Measurements from ENCODE around the gene RALY. TPM values are rescaled to one million over a fixed set of nuclear protein-coding genes. Genes with fewer than 3 reads are reported as not detected.
A peak's percentile ranks its signal among the peaks of the same experiment; 100 is the strongest.

Gene RALY
- total RNA-seq, 1 experiment from 2014 or later, result 119 TPM

DNA sequence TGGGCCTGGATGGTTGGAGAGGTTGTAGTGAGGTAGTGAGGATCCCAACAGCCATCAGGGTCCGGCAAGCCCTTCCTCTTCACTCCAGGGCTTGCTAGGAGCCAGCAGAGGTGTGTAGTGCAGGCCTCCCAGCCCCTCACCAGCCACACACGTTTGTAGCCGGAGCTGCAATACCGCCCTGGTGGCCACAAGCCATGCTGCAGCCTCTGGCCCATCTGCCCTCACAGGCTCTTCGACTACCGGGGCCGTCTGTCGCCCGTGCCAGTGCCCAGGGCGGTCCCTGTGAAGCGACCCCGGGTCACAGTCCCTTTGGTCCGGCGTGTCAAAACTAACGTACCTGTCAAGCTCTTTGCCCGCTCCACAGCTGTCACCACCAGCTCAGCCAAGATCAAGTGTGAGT lies 81.9 kb downstream of the RALY start:
- Histone ChIP-seq H4K20me1 (ENCODE audit: insufficient read depth) (no peaks in the 10 kb centered on the region), H3K9me2 (ENCODE audit: insufficient read depth) (no peaks in the 10 kb centered on the region), H3K27me3 (ENCODE audit: insufficient read depth, low read length) (no peaks in the 10 kb centered on the region), H3K9ac (ENCODE audit: low read length) (no peak overlapping the region), H3K9me3 (ENCODE audit: control insufficient read depth in 1 of 2, insufficient read depth in 1 of 2, low read depth in 1 of 2, low read length in 2 of 2) (no peaks in the 10 kb centered on the region), H3K4me3 (replicated peaks in 1 of 2; ENCODE audit: low read depth in 1 of 2, low read length in 2 of 2) (no peak overlapping the region), H3K4me2 (ENCODE audit: low read length) (no peak overlapping the region), H3K4me1 (ENCODE audit: control insufficient read depth in 1 of 2, insufficient read depth in 2 of 2, low read length in 2 of 2) (peaks cover 0 to 10% of the 10 kb centered on the region in 2 experiments; a peak in 2 of 4 replicates), H3K36me3 (ENCODE audit: control insufficient read depth in 1 of 2, insufficient read depth in 2 of 2, low read length in 2 of 2) (peaks cover 7 to 12% of the 10 kb centered on the region in 2 experiments), H2AFZ (ENCODE audit: low read depth, low read length, poor library complexity, severe bottlenecking) (no peak overlapping the region), H3K79me2 (ENCODE audit: insufficient read depth, low read length) (peaks cover 23% of the 10 kb centered on the region; the same call in 1 of the 2 replicates), H3K27ac (ENCODE audit: low read depth, low read length) (no peak overlapping the region)
- DNase-seq (ENCODE audit: low read depth, low spot score) (no peak), ATAC-seq (peak; percentile 69)
- ChIA-PET POLR2A (no interaction called here), CTCF (no interaction called here), RAD21 (ENCODE audit: low non-redundant PET in 1 of 2, low total read pairs in 2 of 2, uncharacterized antibody in 2 of 2, unreplicated experiment in 2 of 2) (no interaction called here)
- BruUV-seq (replicated peaks), result no TSS peak
- TF ChIP-seq RAD21 (IDR thresholded peaks at IDR 0.05; ENCODE audit: low read depth), result no peak
- TF ChIP-seq, protein P1, sequence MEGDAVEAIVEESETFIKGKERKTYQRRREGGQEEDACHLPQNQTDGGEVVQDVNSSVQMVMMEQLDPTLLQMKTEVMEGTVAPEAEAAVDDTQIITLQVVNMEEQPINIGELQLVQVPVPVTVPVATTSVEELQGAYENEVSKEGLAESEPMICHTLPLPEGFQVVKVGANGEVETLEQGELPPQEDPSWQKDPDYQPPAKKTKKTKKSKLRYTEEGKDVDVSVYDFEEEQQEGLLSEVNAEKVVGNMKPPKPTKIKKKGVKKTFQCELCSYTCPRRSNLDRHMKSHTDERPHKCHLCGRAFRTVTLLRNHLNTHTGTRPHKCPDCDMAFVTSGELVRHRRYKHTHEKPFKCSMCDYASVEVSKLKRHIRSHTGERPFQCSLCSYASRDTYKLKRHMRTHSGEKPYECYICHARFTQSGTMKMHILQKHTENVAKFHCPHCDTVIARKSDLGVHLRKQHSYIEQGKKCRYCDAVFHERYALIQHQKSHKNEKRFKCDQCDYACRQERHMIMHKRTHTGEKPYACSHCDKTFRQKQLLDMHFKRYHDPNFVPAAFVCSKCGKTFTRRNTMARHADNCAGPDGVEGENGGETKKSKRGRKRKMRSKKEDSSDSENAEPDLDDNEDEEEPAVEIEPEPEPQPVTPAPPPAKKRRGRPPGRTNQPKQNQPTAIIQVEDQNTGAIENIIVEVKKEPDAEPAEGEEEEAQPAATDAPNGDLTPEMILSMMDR (IDR thresholded peaks at IDR 0.05 in 2 of 3, conservative IDR thresholded peaks at IDR 0.05 in 1 of 3; ENCODE audit: borderline replicate concordance in 1 of 3, insufficient read depth in 1 of 3, low read depth in 2 of 3, low read length in 2 of 3), result peak in 2 of 3 experiments; percentile 10 to 20; a peak in 2 of 6 replicates
- intact Hi-C loops (cut with micrococcal nuclease), result no loop called here

DNA sequence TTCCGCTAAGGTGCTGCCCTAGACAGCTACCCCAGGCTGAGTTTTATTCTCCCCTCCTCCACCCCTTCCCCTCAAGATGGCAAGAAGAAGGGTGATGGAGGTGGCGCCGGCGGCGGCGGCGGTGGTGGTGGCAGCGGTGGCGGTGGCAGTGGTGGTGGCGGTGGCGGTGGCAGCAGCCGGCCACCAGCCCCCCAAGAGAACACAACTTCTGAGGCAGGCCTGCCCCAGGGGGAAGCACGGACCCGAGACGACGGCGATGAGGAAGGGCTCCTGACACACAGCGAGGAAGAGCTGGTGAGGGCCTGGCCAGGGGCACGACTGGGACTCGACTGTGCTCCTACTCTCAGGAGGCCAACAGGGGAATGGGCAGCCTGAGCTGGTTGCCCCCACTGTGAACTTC lies 83.2 kb downstream of the RALY start:
- ChIA-PET POLR2A (no interaction called here), CTCF (interaction anchor here (1.1 kb wide), 1 partner anchor 35 kb away, joined by 3 read pairs; the partner anchor contains the start of gene EIF2S2), RAD21 (ENCODE audit: low non-redundant PET in 1 of 2, low total read pairs in 2 of 2, uncharacterized antibody in 2 of 2, unreplicated experiment in 2 of 2) (no interaction called here)
- no TSS peak for BruUV-seq (replicated peaks)
- H3K27ac ChIP-seq (ENCODE audit: low read depth, low read length), result no peak overlapping the region
- no peak overlapping the region for H3K9ac ChIP-seq (ENCODE audit: low read length)
- no peaks in the 10 kb centered on the region for H3K9me3 ChIP-seq (ENCODE audit: control insufficient read depth in 1 of 2, insufficient read depth in 1 of 2, low read depth in 1 of 2, low read length in 2 of 2)
- H3K9me2 ChIP-seq (ENCODE audit: insufficient read depth), result no peaks in the 10 kb centered on the region
- peaks cover 0 to 10% of the 10 kb centered on the region in 2 experiments; a peak in 2 of 4 replicates for H3K4me1 ChIP-seq (ENCODE audit: control insufficient read depth in 1 of 2, insufficient read depth in 2 of 2, low read length in 2 of 2)
- ATAC-seq (no peak), DNase-seq (ENCODE audit: low read depth, low spot score) (no peak)
- TF ChIP-seq TCF7L2 (IDR thresholded peaks at IDR 0.05; ENCODE audit: borderline replicate concordance, extremely low read depth, insufficient read depth, insufficient read length), result no peak
- TF ChIP-seq, protein P2, sequence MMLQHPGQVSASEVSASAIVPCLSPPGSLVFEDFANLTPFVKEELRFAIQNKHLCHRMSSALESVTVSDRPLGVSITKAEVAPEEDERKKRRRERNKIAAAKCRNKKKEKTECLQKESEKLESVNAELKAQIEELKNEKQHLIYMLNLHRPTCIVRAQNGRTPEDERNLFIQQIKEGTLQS (IDR thresholded peaks at IDR 0.05), result no peak
- TF ChIP-seq, protein P3, sequence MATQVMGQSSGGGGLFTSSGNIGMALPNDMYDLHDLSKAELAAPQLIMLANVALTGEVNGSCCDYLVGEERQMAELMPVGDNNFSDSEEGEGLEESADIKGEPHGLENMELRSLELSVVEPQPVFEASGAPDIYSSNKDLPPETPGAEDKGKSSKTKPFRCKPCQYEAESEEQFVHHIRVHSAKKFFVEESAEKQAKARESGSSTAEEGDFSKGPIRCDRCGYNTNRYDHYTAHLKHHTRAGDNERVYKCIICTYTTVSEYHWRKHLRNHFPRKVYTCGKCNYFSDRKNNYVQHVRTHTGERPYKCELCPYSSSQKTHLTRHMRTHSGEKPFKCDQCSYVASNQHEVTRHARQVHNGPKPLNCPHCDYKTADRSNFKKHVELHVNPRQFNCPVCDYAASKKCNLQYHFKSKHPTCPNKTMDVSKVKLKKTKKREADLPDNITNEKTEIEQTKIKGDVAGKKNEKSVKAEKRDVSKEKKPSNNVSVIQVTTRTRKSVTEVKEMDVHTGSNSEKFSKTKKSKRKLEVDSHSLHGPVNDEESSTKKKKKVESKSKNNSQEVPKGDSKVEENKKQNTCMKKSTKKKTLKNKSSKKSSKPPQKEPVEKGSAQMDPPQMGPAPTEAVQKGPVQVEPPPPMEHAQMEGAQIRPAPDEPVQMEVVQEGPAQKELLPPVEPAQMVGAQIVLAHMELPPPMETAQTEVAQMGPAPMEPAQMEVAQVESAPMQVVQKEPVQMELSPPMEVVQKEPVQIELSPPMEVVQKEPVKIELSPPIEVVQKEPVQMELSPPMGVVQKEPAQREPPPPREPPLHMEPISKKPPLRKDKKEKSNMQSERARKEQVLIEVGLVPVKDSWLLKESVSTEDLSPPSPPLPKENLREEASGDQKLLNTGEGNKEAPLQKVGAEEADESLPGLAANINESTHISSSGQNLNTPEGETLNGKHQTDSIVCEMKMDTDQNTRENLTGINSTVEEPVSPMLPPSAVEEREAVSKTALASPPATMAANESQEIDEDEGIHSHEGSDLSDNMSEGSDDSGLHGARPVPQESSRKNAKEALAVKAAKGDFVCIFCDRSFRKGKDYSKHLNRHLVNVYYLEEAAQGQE (IDR thresholded peaks at IDR 0.05; ENCODE audit: low read depth), result no peak
- TF ChIP-seq CEBPB (IDR thresholded peaks at IDR 0.05; ENCODE audit: low read depth), result no peak
- TF ChIP-seq ZFX (IDR thresholded peaks at IDR 0.05), result no peak
- no peak for TF ChIP-seq SIN3A (IDR thresholded peaks at IDR 0.05; ENCODE audit: low read depth)
- no peak for TF ChIP-seq ELF1 (IDR thresholded peaks at IDR 0.05; ENCODE audit: borderline replicate concordance, low read depth)
- TF ChIP-seq FOSL1 (IDR thresholded peaks at IDR 0.05; ENCODE audit: low read depth), result no peak
- TF ChIP-seq, protein P4, sequence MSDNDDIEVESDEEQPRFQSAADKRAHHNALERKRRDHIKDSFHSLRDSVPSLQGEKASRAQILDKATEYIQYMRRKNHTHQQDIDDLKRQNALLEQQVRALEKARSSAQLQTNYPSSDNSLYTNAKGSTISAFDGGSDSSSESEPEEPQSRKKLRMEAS (IDR thresholded peaks at IDR 0.05), result no peak
- TF ChIP-seq SP1 (IDR thresholded peaks at IDR 0.05; ENCODE audit: low read depth), result no peak
- no peak overlapping the region for H3K4me3 ChIP-seq (replicated peaks in 1 of 2; ENCODE audit: low read depth in 1 of 2, low read length in 2 of 2)
- H3K4me2 ChIP-seq (ENCODE audit: low read length), result no peak overlapping the region
- intact Hi-C loops (cut with micrococcal nuclease), result no loop called here
- no peak overlapping the region for H2AFZ ChIP-seq (ENCODE audit: low read depth, low read length, poor library complexity, severe bottlenecking)
- H4K20me1 ChIP-seq (ENCODE audit: insufficient read depth), result no peaks in the 10 kb centered on the region
- H3K36me3 ChIP-seq (ENCODE audit: control insufficient read depth in 1 of 2, insufficient read depth in 2 of 2, low read length in 2 of 2), result peaks cover 11 to 12% of the 10 kb centered on the region in 2 experiments; a peak in 3 of 4 replicates
- H3K79me2 ChIP-seq (ENCODE audit: insufficient read depth, low read length), result peaks cover 12% of the 10 kb centered on the region; the same call in 1 of the 2 replicates
- H3K27me3 ChIP-seq (ENCODE audit: insufficient read depth, low read length), result no peaks in the 10 kb centered on the region

Measured in HCT116 (cell line).